GOT3 (cell line): ENCODE results near the gene CTDSP1.

Experiments
- DNase-seq: peaks from one replicate; lab custom pipeline; 2025; ENCODE audit warnings: mixed read lengths; lab: John Stamatoyannopoulos, UW

Gene CTDSP1

GRCh38 chr2:218400167-218400929 is 680 bp downstream of the CTDSP1 start:
- no peak for DNase-seq

DNA sequence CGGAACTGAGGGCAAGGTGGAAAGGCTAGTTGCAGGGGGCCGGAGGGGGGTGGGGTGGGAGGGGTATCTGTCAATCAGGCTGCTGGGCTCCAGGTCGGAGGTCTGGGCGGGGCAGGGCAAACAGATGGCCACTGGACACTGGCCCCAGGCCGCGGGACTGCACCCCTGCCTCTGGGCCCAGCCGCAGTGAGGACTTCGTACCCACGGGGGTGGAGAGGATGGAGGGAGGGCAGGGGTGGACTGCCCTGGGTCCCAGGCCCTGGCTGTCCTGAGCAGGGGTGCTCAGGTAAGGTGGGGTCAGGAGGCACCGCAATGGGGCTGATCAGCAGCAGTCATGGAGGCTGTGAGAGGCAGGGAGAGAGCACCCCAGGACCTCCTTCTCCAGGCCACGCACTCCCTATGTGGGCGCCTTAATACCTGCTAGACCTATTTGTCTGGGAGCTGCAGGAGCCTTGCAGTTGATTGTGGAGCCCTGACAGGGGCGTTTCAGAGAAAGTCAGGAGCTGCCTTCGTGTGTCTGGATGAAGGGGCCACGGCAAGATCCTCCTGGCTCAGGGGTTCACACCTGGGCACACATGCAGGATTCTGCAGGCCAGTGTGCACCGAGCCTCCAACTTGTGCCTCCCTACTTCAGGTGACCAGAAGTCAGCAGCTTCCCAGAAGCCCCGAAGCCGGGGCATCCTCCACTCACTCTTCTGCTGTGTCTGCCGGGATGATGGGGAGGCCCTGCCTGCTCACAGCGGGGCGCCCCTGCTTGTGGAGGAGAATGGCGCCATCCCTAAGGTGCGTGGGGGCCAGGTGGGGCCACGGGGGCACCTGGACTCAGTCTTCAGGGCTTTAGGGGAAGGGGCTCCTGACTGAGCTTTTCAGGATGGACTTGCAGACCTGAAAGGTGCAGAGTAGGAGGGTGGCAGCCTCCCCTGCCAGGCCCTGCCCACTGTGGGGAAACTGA is 1.5 kb downstream of the CTDSP1 start:
- DNase-seq, result no peak

DNA sequence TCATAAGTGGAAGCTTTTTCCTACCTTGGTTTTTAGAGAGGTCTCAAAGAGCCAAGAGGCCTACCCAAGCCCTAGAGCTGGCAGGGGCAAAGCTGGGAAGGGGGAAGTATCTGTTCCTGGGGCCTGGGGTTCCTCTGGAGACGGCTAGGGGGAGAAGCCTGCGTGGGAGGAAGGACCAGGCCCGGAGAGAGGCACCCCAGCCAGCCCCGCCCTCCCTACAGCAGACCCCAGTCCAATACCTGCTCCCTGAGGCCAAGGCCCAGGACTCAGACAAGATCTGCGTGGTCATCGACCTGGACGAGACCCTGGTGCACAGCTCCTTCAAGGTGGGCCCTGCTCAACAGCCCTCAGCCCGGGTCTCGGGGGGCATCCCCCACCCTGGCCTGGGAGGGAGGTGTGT is 2.2 kb downstream of the CTDSP1 start:
- DNase-seq, result no peak

GRCh38 chr2:218402491-218402901 is 2.8 kb downstream of the CTDSP1 start:
- DNase-seq, result no peak

DNA sequence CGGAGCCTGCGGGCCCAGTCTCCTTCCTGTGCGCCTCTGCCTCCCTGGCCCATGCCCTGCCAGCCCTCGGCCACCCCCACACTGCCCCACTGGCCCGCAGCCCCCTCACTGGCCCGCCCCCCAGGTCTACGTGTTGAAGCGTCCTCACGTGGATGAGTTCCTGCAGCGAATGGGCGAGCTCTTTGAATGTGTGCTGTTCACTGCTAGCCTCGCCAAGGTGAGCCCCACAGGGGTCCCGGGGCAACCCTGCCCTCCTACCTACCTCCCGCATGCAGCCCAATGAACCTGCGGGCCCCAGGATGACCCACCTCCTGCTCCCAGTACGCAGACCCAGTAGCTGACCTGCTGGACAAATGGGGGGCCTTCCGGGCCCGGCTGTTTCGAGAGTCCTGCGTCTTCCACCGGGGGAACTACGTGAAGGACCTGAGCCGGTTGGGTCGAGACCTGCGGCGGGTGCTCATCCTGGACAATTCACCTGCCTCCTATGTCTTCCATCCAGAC is 3.3 kb downstream of the CTDSP1 start:
- DNase-seq, result no peak

DNA sequence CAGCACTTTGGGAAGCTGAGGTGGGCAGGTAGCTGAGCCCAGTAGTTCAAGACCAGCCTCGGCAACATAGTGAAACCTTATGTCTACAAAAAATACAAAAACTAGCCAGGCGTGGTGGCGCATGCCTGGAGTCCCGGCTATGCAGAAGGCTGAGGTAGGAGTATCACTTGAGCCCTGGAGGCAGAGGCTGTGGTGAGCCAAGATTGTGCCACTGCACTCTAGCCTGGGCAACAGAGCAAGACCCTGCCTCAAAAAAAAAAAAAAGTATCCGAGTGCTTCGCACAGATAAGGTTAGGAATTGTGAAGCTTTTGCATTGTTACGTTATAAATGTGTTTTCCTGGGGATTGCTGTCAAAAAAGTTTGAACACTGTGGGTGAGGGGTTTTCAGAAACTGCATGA is 4.1 kb downstream of the CTDSP1 start:
- DNase-seq, result no peak

DNA sequence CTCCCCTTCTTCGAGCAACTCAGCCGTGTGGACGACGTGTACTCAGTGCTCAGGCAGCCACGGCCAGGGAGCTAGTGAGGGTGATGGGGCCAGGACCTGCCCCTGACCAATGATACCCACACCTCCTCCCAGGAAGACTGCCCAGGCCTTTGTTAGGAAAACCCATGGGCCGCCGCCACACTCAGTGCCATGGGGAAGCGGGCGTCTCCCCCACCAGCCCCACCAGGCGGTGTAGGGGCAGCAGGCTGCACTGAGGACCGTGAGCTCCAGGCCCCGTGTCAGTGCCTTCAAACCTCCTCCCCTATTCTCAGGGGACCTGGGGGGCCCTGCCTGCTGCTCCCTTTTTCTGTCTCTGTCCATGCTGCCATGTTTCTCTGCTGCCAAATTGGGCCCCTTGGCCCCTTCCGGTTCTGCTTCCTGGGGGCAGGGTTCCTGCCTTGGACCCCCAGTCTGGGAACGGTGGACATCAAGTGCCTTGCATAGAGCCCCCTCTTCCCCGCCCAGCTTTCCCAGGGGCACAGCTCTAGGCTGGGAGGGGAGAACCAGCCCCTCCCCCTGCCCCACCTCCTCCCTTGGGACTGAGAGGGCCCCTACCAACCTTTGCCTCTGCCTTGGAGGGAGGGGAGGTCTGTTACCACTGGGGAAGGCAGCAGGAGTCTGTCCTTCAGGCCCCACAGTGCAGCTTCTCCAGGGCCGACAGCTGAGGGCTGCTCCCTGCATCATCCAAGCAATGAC is 4.8 kb downstream of the CTDSP1 start:
- DNase-seq, result no peak

DNA sequence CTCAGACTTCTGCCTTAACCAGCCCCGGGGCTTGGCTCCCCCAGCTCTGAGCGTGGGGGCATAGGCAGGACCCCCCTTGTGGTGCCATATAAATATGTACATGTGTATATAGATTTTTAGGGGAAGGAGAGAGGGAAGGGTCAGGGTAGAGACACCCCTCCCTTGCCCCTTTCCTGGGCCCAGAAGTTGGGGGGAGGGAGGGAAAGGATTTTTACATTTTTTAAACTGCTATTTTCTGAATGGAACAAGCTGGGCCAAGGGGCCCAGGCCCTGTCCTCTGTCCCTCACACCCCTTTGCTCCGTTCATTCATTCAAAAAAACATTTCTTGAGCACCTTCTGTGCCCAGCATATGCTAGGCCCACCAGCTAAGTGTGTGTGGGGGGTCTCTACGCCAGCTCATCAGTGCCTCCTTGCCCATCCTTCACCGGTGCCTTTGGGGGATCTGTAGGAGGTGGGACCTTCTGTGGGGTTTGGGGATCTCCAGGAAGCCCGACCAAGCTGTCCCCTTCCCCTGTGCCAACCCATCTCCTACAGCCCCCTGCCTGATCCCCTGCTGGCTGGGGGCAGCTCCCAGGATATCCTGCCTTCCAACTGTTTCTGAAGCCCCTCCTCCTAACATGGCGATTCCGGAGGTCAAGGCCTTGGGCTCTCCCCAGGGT is 5.5 kb downstream of the CTDSP1 start:
- no peak for DNase-seq

GRCh38 chr2:218405746-218406208 is 6.1 kb downstream of the CTDSP1 start:
- no peak for DNase-seq

- peak; percentile 89 for DNase-seq
Observed at GRCh38 chr2:218406209-218406948, 6.7 kb downstream of the CTDSP1 start.

GRCh38 chr2:218406949-218407618 is 7.4 kb downstream of the CTDSP1 start:
- DNase-seq, result no peak

- DNase-seq, result no peak
Observed at GRCh38 chr2:218407717-218408116, 8.0 kb downstream of the CTDSP1 start.

DNA sequence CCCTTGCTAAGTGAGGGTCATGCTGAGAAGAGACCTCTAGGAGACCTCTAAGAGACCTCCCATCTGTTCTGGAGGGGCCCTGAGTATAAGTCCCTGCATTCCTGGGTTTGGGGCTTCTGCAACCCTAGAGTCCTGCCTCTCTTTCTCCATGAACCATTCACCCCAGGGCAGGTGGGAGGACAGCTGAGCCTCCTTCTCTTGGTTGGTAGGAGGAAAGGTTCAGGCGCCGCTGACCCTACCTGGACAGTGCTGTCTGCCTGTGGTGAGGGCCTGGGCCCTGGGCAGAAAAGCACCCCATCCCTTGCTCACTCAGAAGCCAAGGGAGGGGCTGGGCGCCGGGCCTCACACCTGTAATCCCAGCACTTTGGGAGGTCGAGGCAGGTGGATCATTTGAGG is 18.7 kb downstream of the CTDSP1 start:
- DNase-seq, result no peak

DNA sequence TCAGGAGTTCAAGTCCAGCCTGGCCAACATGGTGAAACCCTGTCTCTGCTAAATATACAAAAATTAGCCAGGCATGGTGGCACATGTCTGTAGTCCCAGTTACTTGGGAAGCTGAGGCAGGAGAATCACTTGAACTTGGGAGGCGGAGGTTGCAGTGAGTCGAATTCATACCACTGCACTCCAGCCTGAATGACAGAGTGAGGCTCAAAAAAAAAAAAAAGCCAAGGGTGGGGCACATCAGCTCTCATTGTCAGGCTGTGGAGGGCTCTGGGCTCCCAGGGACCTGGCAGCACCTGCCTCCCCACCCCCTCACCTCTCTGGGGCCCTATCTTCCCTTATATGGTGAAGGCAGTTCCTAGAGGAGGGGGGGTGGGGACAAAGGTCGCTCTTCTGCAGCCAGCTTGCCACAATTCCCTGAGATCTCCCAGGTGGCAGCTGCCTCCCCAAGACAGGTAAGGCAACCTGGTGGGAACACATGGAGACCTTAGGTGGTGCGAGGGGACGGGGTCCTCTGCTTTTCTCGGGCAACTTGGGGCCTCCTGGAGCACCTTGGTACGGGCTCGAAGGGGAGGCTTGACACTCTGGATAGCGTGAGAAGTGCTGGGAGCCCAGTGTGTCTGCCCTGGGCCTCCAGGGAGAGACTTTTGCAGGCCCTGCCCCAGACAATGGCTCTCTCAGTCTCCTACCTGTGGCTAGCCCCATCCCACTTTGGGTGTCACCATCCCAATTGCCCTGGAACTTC is 19.2 kb downstream of the CTDSP1 start, which contains the start of gene VIL1:
VIL1 (plus strand) TSS at position 407 of the 742 bp plus-strand sequence. CDS start 4,656 bp downstream, outside the sequence.
- no peak for DNase-seq

DNA sequence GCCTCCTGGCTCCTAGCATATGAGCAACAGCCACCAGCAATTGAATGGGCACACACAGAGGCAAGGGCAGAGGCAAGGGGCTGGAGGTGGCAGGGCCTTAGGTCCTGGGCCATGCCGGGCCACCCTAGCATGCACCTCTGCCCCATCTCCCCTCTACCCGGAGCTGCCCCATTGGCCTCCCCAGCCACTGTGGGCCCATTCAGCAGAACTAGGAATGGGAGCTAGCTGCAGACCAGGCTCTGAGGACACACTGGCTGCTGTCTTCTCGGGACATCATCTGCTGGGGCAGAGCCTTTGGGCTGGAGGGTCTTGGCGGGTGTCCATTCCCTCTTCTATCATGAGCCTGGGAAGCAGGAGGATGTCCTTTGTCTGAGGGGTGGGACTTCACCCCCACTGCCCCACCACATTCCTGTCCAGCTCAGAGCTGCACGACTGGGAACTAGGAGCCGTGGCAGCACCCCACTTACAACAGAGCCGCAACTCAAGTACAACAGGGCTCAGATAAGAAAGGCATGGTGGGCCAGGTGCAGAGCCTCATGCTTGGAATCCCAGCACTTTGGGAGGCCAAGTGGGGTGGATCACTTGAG is 20.1 kb downstream of the CTDSP1 start:
- DNase-seq, result no peak

DNA sequence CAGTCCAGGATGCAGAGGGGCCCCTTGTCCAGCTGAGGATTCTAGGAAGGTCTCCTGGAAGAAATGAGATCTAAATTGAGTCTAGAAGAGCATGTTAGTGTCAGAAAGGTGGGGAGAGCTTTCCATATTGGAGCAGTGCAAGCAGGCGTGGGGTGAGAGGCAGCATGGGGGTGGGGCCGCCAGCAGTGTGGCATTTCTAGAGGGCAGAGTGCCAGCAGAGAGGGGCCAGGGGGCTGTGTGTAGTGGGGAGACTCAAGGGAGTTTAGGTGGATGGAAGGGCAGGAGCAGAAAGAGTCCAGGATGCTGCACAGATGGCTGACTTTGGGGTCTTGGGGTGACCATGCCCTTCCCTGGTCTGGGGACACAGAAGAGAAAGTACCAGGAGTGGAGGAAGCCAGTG is 21.4 kb downstream of the CTDSP1 start:
- no peak for DNase-seq

GRCh38 chr2:218422403-218423086 is 22.9 kb downstream of the CTDSP1 start:
- DNase-seq, result no peak

- no peak for DNase-seq
Observed at GRCh38 chr2:218423584-218423983, 23.9 kb downstream of the CTDSP1 start.
